H9 (cell line): ENCODE measurements around the gene LDLRAD4. TPM values are rescaled to one million over a fixed set of nuclear protein-coding genes. Genes with fewer than 3 reads are reported as not detected.

Experiments used
- DNase-seq: peaks from one replicate; pipeline ENCODE4 v3.0.0-alpha.2; 2017
- H2AFZ ChIP-seq: one replicate; pipeline ENCODE4 v1.6.1; 2013; ENCODE audit warnings: mild to moderate bottlenecking, low read length, control low read depth, moderate library complexity
- H2AK5ac ChIP-seq: 2 replicates; pipeline ENCODE4 v1.6.1; 2013; ENCODE audit warnings: low read length, control low read depth, mixed read lengths; ENCODE audit not compliant: insufficient read length
- H2BK120ac ChIP-seq: one replicate; pipeline ENCODE4 v1.6.1; 2013; ENCODE audit warnings: low read depth, mild to moderate bottlenecking, low read length, control low read depth, inconsistent platforms; ENCODE audit not compliant: poor library complexity, severe bottlenecking
- H2BK12ac ChIP-seq: 2 replicates; pipeline ENCODE4 v1.6.1; 2013; ENCODE audit warnings: low read length, control low read depth, mixed read lengths, low read depth; ENCODE audit not compliant: insufficient read length
- H2BK15ac ChIP-seq: 2 replicates; pipeline ENCODE4 v1.6.1; 2013; ENCODE audit warnings: low read depth, low read length, control low read depth
- H2BK20ac ChIP-seq: one replicate; pipeline ENCODE4 v1.6.1; 2013; ENCODE audit warnings: low read depth, mild to moderate bottlenecking, low read length, control low read depth, inconsistent platforms; ENCODE audit not compliant: poor library complexity, severe bottlenecking
- H2BK5ac ChIP-seq: 2 replicates; pipeline ENCODE4 v1.6.1; 2013; ENCODE audit warnings: low read length, control low read depth, mixed read lengths; ENCODE audit not compliant: insufficient read length
- H3K14ac ChIP-seq: 2 replicates; pipeline ENCODE4 v1.6.1; 2013; ENCODE audit warnings: low read length, control low read depth; ENCODE audit not compliant: insufficient read depth
- H3K18ac ChIP-seq: 2 replicates; pipeline ENCODE4 v1.6.1; 2013; ENCODE audit warnings: low read depth, mild to moderate bottlenecking, mixed read lengths, low read length, control low read depth; ENCODE audit not compliant: insufficient read length
- H3K23ac ChIP-seq: 2 replicates; pipeline ENCODE4 v1.6.1; 2013; ENCODE audit warnings: low read length, control low read depth, mixed read lengths, low read depth; ENCODE audit not compliant: insufficient read length
- H3K23me2 ChIP-seq: 2 replicates; pipeline ENCODE4 v1.6.1; 2013; ENCODE audit warnings: low read depth, mild to moderate bottlenecking, mixed read lengths, low read length, control low read depth; ENCODE audit not compliant: insufficient read length, poor library complexity, severe bottlenecking
- H3K27ac ChIP-seq: 2 replicates; pipeline ENCODE4 v1.5.1; 2013; ENCODE audit warnings: low read length, control low read depth, mixed read lengths, low read depth; ENCODE audit not compliant: insufficient read length
- H3K27me3 ChIP-seq: 2 replicates; pipeline ENCODE4 v1.6.1; 2013; ENCODE audit warnings: low read length, control low read depth, inconsistent platforms; ENCODE audit not compliant: insufficient read depth
- H3K4ac ChIP-seq: 2 replicates; pipeline ENCODE4 v1.6.1; 2013; ENCODE audit warnings: low read depth, mild to moderate bottlenecking, control low read depth, inconsistent platforms, low read length, moderate library complexity
- H3K4me1 ChIP-seq: 2 replicates; pipeline ENCODE4 v1.6.1; 2013; ENCODE audit warnings: low read length, control low read depth, inconsistent platforms; ENCODE audit not compliant: insufficient read depth
- H3K4me2 ChIP-seq: 2 replicates; pipeline ENCODE4 v1.6.1; 2013; ENCODE audit warnings: low read length, control low read depth, mixed read lengths; ENCODE audit not compliant: insufficient read length, insufficient read depth
- H3K56ac ChIP-seq: 2 replicates; pipeline ENCODE4 v1.6.1; 2013; ENCODE audit warnings: low read depth, mild to moderate bottlenecking, mixed read lengths, low read length, control low read depth; ENCODE audit not compliant: insufficient read length
- H3K79me1 ChIP-seq: 2 replicates; pipeline ENCODE4 v1.6.1; 2013; ENCODE audit warnings: low read depth, mild to moderate bottlenecking, moderate library complexity, low read length, control low read depth, inconsistent platforms; ENCODE audit not compliant: insufficient read depth, poor library complexity, severe bottlenecking
- H3K79me2 ChIP-seq: 2 replicates; pipeline ENCODE4 v1.6.1; 2013; ENCODE audit warnings: low read length, control low read depth, inconsistent platforms; ENCODE audit not compliant: insufficient read depth
- H3K9ac ChIP-seq: 2 replicates; pipeline ENCODE4 v1.6.1; 2013; ENCODE audit warnings: low read length, control low read depth, mixed read lengths; ENCODE audit not compliant: insufficient read length; ENCODE audit errors: extremely low read depth
- H3K9me3 ChIP-seq: one replicate; pipeline ENCODE4 v1.6.1; 2013; ENCODE audit warnings: low read depth, low read length, inconsistent platforms; ENCODE audit not compliant: control insufficient read depth
- H3T11ph ChIP-seq: one replicate; pipeline ENCODE4 v1.6.1; 2013; ENCODE audit warnings: mild to moderate bottlenecking, low read length, control low read depth, inconsistent platforms
- H4K20me1 ChIP-seq: one replicate; pipeline ENCODE4 v1.6.1; 2013; ENCODE audit not compliant: control insufficient read depth, insufficient read length, insufficient read depth
- H4K5ac ChIP-seq: 2 replicates; pipeline ENCODE4 v1.6.1; 2013; ENCODE audit warnings: low read depth, mild to moderate bottlenecking, mixed read lengths, low read length, control low read depth; ENCODE audit not compliant: insufficient read length
- H4K8ac ChIP-seq: replicated peaks from 2 replicates; pipeline ENCODE4 v1.6.1; 2013; ENCODE audit warnings: low read length, control low read depth, mixed read lengths, low read depth; ENCODE audit not compliant: insufficient read length
- H4K91ac ChIP-seq: 2 replicates; pipeline ENCODE4 v1.6.1; 2013; ENCODE audit warnings: low read depth, mild to moderate bottlenecking, moderate library complexity, mixed read lengths, low read length, control low read depth; ENCODE audit not compliant: insufficient read length
- H3K27ac Mint-ChIP-seq, 3 experiments: 2 replicates in 2 of 3; 3 replicates in 1 of 3; pipeline ENCODE4 v1.8.0; 2020 to 2021; ENCODE audit warnings: mixed read lengths in 3 of 3, mild to moderate bottlenecking in 1 of 3, moderate library complexity in 1 of 3
- H3K27me3 Mint-ChIP-seq: 2 replicates; pipeline ENCODE4 v1.8.0; 2021; ENCODE audit warnings: low read depth, mild to moderate bottlenecking, moderate library complexity, mixed read lengths
- H3K36me3 Mint-ChIP-seq, 3 experiments: 2 replicates in 2 of 3; 3 replicates in 1 of 3; pipeline ENCODE4 v1.8.0; 2020 to 2021; ENCODE audit warnings: low read depth in 3 of 3, mixed read lengths in 3 of 3; ENCODE audit not compliant: insufficient read depth in 1 of 3
- H3K4me1 Mint-ChIP-seq, 2 experiments: 2 replicates each; pipeline ENCODE4 v1.8.0; 2020; ENCODE audit warnings: mixed read lengths in 2 of 2
- H3K4me3 Mint-ChIP-seq, 2 experiments: 2 replicates in 1 of 2; 3 replicates in 1 of 2; pipeline ENCODE4 v1.8.0; 2020 to 2021; ENCODE audit warnings: mild to moderate bottlenecking in 2 of 2, mixed read lengths in 2 of 2, moderate library complexity in 1 of 2
- H3K9me3 Mint-ChIP-seq, 2 experiments: 2 replicates in 1 of 2; 3 replicates in 1 of 2; pipeline ENCODE4 v1.8.0; 2020; ENCODE audit warnings: mild to moderate bottlenecking in 2 of 2, mixed read lengths in 2 of 2, moderate library complexity in 1 of 2
- CTCF ChIP-seq: fragments of 200-600 bp; sonication (generic); conservative IDR thresholded peaks from 3 replicates; pipeline ENCODE4 v1.8.0; 2021; ENCODE audit warnings: antibody characterized with exemption, mild to moderate bottlenecking
- WGBS: extraction: QIAGEN DNeasy Blood & Tissue Kit; methylation state at CpG from one replicate; pipeline ENCODE4 v1.1.7; 2013; ENCODE audit warnings: missing lambda C conversion rate, low lambda C conversion rate, mixed read lengths; ENCODE audit not compliant: insufficient read length; ENCODE audit errors: extremely low coverage; 5-methylcytosine and 5-hydroxymethylcytosine counted together
- total RNA-seq: library from RNA; stranded (reverse); gene quantifications from 2 replicates; pipeline ENCODE4 v1.2.1, GENCODE V29; 2021

The LDLRAD4 gene
- total RNA-seq, 1 experiment from 2014 or later = 3.9 TPM

GRCh38 chr18:13680612-13681011 is 462.1 kb downstream of the LDLRAD4 start:
- Histone ChIP-seq H3K4me1 (no peaks in the 10 kb centered on the region), H2BK15ac (no peak overlapping the region), H2AK5ac (no peak overlapping the region), H3K14ac (no peak overlapping the region), H3K56ac (no peak overlapping the region), H3K4ac (no peak overlapping the region), H4K5ac (no peak overlapping the region), H4K91ac (no peak overlapping the region), H3K4me2 (no peak overlapping the region), H3K18ac (no peak overlapping the region), H3K79me1 (no peaks in the 10 kb centered on the region), H3K27me3 (no peaks in the 10 kb centered on the region), H3T11ph (no peak overlapping the region), H3K23me2 (no peaks in the 10 kb centered on the region), H2AFZ (no peak overlapping the region), H2BK120ac (no peak overlapping the region), H2BK20ac (no peak overlapping the region), H3K9ac (no peak overlapping the region), H2BK5ac (no peak overlapping the region), H3K79me2 (no peaks in the 10 kb centered on the region; the same call in 1 of the 2 replicates), H3K23ac (no peak overlapping the region), H4K20me1 (no peaks in the 10 kb centered on the region), H3K9me3 (peaks cover 4% of the 10 kb centered on the region), H3K27ac (no peak overlapping the region), H4K8ac (no peak overlapping the region), H2BK12ac (no peak overlapping the region)
- DNase-seq = peak; percentile 61
- Mint-ChIP-seq H3K4me1 (peaks cover 0 to 7% of the 10 kb centered on the region in 2 experiments; a peak in 2 of 4 replicates), H3K4me3 (no peak overlapping the region), H3K27ac (no peak overlapping the region), H3K27me3 (no peaks in the 10 kb centered on the region), H3K9me3 (peaks cover 14 to 23% of the 10 kb centered on the region in 2 experiments), H3K36me3 (peaks cover 18 to 22% (median 21%) of the 10 kb centered on the region in 3 experiments)
- no CpG with 5 or more reads among the region's 5 CpGs for WGBS
- TF ChIP-seq CTCF = peak; percentile 81
